ENCODE measurements around the gene HTT-AS.

HTT-AS gene

DNA sequence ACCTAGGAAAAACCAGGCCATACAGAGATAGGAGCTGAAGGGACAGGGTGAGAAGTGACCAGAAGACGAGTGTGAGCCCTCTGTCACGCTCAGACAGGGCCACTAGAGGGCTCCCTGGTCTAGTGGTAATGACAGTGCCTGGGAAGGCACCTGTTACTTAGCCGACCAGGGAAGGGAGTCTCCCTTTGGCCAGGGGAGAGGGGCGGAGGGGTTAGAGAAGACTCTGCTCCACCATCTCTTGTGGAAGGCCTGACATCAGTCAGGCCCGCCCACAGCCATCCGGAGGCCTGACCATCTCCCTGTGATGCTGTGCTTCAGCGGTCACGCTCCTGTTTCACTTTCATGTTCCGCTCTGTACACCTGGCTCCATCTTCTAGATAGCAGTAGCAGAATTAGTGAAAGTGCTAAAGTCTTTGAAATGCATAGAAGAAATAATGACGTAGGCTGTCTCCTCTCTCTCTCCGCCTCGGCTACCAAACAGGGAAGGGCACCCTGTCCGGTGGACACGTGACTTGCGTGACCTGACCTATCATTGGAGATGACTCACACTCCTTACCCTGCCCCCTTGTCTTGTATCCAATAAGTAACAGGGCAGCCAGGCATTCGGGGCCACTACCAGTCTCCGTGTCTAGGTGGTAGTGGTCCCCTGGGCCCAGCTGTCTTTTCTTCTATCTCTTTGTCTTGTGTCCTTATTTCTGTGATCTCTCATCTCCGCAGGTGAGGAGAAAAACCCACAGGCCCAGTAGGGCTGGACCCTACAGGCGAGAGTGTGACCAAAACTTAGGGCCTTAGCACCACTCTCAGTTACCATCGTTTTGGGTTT is 26.7 kb downstream of the HTT-AS start:
- no peak for TF ChIP-seq GATA3 (IDR thresholded peaks at IDR 0.05; ENCODE audit: low read depth, low read length)
- no peak for TF ChIP-seq GATA2 (IDR thresholded peaks at IDR 0.05; ENCODE audit: low read depth, low read length)

DNA sequence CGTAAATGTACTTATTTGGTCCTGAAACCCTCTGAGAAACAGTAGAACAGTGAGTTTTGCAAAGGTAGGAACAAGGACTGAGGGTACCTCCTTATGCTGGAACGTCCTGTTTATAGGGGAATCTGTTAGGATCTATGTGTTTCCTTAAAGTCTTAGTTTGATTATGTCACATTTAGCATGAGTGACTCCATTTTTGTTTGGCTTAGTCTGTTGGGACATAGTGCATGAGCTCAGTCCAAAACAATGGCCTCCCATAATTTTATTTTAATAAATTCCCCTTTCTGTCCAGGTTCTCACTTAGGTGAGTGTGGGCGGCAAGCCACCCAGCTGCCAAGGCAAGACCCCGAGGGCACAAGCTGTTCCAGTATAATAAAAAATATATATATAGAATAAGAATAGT is 27.7 kb downstream of the HTT-AS start:
- TF ChIP-seq GATA2 (IDR thresholded peaks at IDR 0.05; ENCODE audit: low read depth, low read length) (no peak), GATA3 (IDR thresholded peaks at IDR 0.05; ENCODE audit: low read depth, low read length) (no peak)

DNA sequence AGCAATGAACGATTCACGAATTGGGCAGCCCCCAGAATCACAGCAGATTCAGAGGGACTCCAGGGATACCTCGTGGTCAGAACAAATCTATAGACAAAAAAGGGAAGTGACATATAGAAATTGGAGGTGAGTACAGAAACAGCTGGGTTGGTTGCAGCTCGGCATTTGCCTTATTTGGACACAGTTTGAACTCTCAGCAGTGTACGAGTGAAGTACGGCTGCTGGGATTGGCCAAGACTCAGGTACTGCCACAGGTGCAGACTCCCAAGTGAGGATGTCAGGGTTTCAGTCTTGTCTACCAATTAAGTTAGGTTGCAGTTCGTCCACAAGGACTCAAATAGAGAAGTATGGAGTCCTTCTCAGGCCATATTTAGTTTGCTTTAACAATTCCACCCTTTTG is 28.2 kb downstream of the HTT-AS start:
- TF ChIP-seq GATA3 (IDR thresholded peaks at IDR 0.05; ENCODE audit: low read depth, low read length) (no peak), GATA2 (IDR thresholded peaks at IDR 0.05; ENCODE audit: low read depth, low read length) (no peak)

GRCh38 chr4:3044870-3045819 is 29.2 kb downstream of the HTT-AS start:
- TF ChIP-seq GATA2 (IDR thresholded peaks at IDR 0.05; ENCODE audit: low read depth, low read length) (no peak), GATA3 (IDR thresholded peaks at IDR 0.05; ENCODE audit: low read depth, low read length) (no peak)

DNA sequence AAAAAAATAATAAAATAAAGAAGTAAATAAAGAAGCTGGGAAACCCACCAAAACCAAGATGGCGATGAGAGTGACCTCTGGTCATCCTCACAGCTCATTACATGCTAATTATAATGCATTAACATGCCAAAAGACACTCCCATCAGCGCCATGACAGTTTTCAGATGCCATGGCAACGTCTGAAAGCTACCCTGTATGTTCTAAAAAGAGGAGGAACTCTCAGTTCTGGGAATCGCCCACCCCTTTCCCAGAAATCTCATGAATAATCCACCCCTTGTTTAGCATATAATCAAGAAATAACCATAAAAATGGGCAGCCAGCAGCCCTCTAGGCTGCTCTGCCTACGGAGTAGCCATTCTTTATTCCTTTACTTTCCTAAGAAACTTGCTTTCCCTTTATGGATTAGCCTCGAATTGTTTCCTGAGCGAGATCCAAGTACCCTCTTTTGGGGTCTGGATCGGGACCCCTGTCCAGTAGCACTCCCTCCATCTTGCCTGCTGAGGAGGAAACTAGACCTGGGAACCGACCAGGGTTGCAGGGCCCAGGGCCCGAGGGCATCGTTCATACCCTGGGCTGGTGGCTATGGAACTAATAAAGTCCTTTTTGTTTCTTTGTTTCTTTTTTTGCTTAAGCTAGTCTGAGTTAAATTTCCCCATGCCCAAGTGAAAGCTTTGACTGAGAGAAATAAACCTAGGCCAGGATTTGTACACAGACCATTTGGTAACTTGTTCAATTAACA is 30.9 kb downstream of the HTT-AS start:
- TF ChIP-seq GATA2 (IDR thresholded peaks at IDR 0.05; ENCODE audit: low read depth, low read length) (no peak), GATA3 (IDR thresholded peaks at IDR 0.05; ENCODE audit: low read depth, low read length) (no peak)

GRCh38 chr4:3042226-3042625 is 32.1 kb downstream of the HTT-AS start:
- TF ChIP-seq GATA3 (IDR thresholded peaks at IDR 0.05; ENCODE audit: low read depth, low read length) (no peak), GATA2 (IDR thresholded peaks at IDR 0.05; ENCODE audit: low read depth, low read length) (no peak)

DNA sequence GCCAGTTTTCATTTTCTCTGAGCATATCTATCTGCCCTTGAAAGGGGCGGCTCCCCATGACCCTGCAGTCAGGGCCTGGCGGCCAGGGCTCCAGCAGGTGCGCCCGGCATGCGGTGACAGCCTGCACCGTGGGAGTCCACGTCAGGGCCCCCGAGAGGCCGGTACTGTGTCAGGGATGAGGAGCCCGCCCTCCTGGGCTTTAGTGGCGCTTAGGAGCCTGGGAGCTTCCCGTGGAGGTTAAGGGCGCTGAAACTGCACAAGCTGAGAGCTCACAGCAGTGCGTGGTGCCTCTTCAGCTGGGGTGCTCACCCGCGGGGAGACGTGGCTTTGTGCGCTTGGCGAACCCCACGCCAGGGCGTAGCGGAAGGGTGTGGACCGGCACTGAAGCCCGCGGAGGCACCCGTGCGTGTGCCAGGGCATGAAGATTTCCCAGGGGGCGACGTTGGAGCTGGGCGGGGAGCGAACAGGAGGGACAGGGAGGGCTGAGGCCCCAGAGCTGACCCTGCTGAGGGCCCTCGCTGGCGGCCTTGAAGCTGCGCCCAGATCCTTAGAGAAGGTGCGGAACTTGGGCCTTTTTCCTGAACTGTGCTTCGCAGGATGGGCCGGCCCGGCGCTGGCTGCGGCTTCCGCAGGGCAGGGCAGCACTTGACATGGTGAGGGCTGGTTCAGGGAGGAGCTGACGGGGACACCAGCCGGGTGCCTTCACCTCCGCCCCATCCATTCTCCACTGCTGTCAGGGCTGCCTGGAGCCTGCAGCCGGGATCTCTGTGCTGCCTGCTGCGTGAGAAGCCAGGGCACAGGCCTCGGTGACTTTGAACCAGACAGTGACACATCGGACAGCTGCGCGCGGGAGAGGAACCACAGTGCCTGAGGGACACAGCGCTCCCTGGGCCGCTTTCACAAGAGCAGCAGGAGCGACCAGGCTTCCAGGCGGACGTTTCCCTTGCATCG is 32.9 kb downstream of the HTT-AS start:
- TF ChIP-seq GATA2 (IDR thresholded peaks at IDR 0.05; ENCODE audit: low read depth, low read length) (no peak), GATA3 (IDR thresholded peaks at IDR 0.05; ENCODE audit: low read depth, low read length) (no peak)

GRCh38 chr4:3040452-3041191 is 33.7 kb downstream of the HTT-AS start:
- TF ChIP-seq GATA3 (IDR thresholded peaks at IDR 0.05; ENCODE audit: low read depth, low read length) (no peak), GATA2 (IDR thresholded peaks at IDR 0.05; ENCODE audit: low read depth, low read length) (no peak)

DNA sequence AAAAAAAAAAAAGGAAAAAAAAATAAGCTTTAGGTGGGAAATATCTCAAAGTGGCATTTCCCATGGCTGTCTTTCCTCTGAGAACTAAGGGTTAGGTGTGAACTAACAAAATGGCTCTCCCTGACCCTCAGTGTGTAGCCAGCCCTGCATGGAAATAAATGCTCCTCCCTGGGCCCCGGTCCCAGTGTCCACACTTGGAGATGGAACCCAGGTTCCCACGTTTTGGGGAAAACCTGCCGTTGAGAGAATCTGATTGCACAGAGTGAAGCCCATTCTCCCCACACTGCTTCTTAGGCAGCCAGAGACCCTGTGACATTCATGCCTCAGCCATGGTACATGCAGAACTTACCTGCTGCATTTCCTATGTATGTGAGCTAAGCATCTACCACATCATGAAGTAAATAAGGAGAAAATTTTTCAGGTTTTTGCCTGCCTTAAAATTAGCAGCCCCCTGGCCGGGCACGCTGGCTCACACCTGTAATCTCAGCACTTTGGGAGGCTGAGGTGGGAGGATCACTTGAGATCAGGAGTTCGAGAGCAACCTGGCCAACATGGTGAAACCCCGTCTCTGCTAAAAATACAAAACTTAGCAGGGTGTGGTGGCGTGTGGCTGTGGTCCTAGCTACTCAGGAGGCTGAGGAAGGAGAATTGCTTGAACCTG is 34.5 kb downstream of the HTT-AS start:
- TF ChIP-seq GATA3 (IDR thresholded peaks at IDR 0.05; ENCODE audit: low read depth, low read length) (no peak), GATA2 (IDR thresholded peaks at IDR 0.05; ENCODE audit: low read depth, low read length) (no peak)

GRCh38 chr4:3037957-3038461 is 36.3 kb downstream of the HTT-AS start:
- TF ChIP-seq GATA2 (IDR thresholded peaks at IDR 0.05; ENCODE audit: low read depth, low read length): no peak
- TF ChIP-seq GATA3 (IDR thresholded peaks at IDR 0.05; ENCODE audit: low read depth, low read length): no peak

GRCh38 chr4:3036131-3036952 is 38.0 kb downstream of the HTT-AS start:
- TF ChIP-seq GATA2 (IDR thresholded peaks at IDR 0.05; ENCODE audit: low read depth, low read length) (no peak), GATA3 (IDR thresholded peaks at IDR 0.05; ENCODE audit: low read depth, low read length) (no peak)

All from SH-SY5Y (cell line).